Heart left ventricle (tissue), 16 donors: ENCODE results near the gene PQBP1. TPM values are rescaled to one million over a fixed set of nuclear protein-coding genes. Genes with fewer than 3 reads are reported as not detected.

Experiments
- ATAC-seq, 4 donors: fragments of 200-7000 bp; cut with Tn5 transposase; one replicate each; pipeline ENCODE4 v1.9.1; 2020 to 2022; ENCODE audit warnings: moderate library complexity in 4 of 4, mild to moderate bottlenecking in 3 of 4, moderate number of reproducible peaks in 1 of 4
- DNase-seq, 5 donors: peaks; one replicate each; pipeline ENCODE4 v3.0.0-alpha.2; 2020
- H3K27ac ChIP-seq, 12 donors: fragments of 200-600 bp; sonication (generic) in 4 of 12; one replicate each; pipeline versions ENCODE4 v1.5.0 to v1.8.0; 2016 to 2022; ENCODE audit warnings: mild to moderate bottlenecking in 2 of 12
- H3K27me3 ChIP-seq, 9 donors: fragments of 200-600 bp; sonication (generic) in 2 of 9; one replicate each; pipeline versions ENCODE4 v1.5.1 to v1.8.0; 2016 to 2022; ENCODE audit warnings: mild to moderate bottlenecking in 3 of 9
- H3K36me3 ChIP-seq, 9 donors: fragments of 200-600 bp; sonication (generic) in 2 of 9; one replicate each; pipeline versions ENCODE4 v1.5.0 to v1.8.0; 2018 to 2022; ENCODE audit warnings: mild to moderate bottlenecking in 2 of 9
- H3K4me1 ChIP-seq, 12 donors: fragments of 200-600 bp; sonication (generic) in 4 of 12; one replicate each; pipeline versions ENCODE4 v1.5.0 to v1.8.0; 2016 to 2022; ENCODE audit warnings: mild to moderate bottlenecking in 3 of 12
- H3K4me3 ChIP-seq, 12 donors: fragments of 200-600 bp; sonication (generic) in 4 of 12; one replicate each; pipeline versions ENCODE4 v1.5.0 to v1.8.0; 2017 to 2022; ENCODE audit warnings: mild to moderate bottlenecking in 9 of 12, moderate library complexity in 4 of 12
- H3K9me3 ChIP-seq, 12 donors: fragments of 200-600 bp; sonication (generic) in 4 of 12; one replicate each; pipeline versions ENCODE4 v1.5.0 to v1.8.0; 2016 to 2022; ENCODE audit warnings: mild to moderate bottlenecking in 1 of 12
- POLR2A ChIP-seq, 2 donors: fragments of 450-650 bp; IDR thresholded peaks; one replicate each; pipeline ENCODE4 v1.6.1; 2017; ENCODE audit warnings: antibody characterized with exemption in 2 of 2, mild to moderate bottlenecking in 2 of 2, moderate library complexity in 2 of 2
- WGBS, 4 donors: extraction: QIAGEN DNeasy Blood & Tissue Kit in 2 of 4; methylation state at CpG; one replicate each; pipeline versions ENCODE4 v1.1.5 to v1.1.7; 2013 to 2018; 5-methylcytosine and 5-hydroxymethylcytosine counted together
- intact Hi-C, 10 donors: fragments of 100-400 bp; cut with DNase I; formaldehyde crosslinking; loops; one replicate each; pipeline versions ENCODE4 v1.11.1 to v1.14.2; 2022
- polyA plus RNA-seq, 2 donors: library from polyadenylated mRNA; stranded (reverse); fragments of 200-250 nt; gene quantifications; one replicate each; pipeline ENCODE4 v1.2.3, GENCODE V29; 2013
- total RNA-seq, 9 donors: library from RNA; depleted of rRNA in 2 of 9; stranded (reverse); fragments of >200 nt in 2 of 9; fragmentation: NEBNext Ultra II Directional in 3 of 9; extraction: Animal tissue kit (Norgen Biotek cat#: 25700) in 3 of 9; gene quantifications; one replicate each; pipeline versions ENCODE4 v1.1.0 to v1.2.4, GENCODE V29; 2016 to 2023
- TF ChIP-seq, protein P1 (sequence below), 12 donors: fragments of 200-600 bp; sonication (generic) in 4 of 12; IDR thresholded peaks; one replicate each; pipeline versions ENCODE4 v1.5.0 to v1.8.0; 2018 to 2022; ENCODE audit warnings: antibody characterized with exemption in 12 of 12, mild to moderate bottlenecking in 5 of 12
- donor health status: ischemic (EF 13 %, LVEDD 7.1; RV severe dilation, severe dysfunction).
- donor health status: healthy with polysubstance abuse.
- donor health status: DM: no; HTN: yes; CAD: no.
- donor health status: DM: no; HTN: no; CAD: no.
- donor health status: ischemic (EF 25% LVEDD 6.9; RV normal size, moderate dysfunction).
- donor health status: ischemic (EF 25% LVEDD 5.7; RV mildly dilated, moderate dysfunction).
- donor health status: healthy.
- donor health status: DM: yes; HTN: yes; CAD: no.
- donor health status: ischemic (EF 35%, LVEDD 5.7; RV mildly dilated, moderate dysfunction).
- donor health status: nonischemic (EF 11% LVEDD 7.7; RV severe dilation, severe dysfunction).
- donor health status: DM: yes; HTN: yes; CAD: no.
- donor health status: PGD.
- donor health status: ischemic (EF 29% LVEDD 5.4; RV normal size, mild dysfunction).
- donor health status: nonischemic (EF 23%, LVEDD 6.1; RV moderate dilation, normal function).

Gene PQBP1
- total and polyA plus RNA-seq, 11 donors, result 45.3 to 99.0 (median 53.2) TPM

DNA sequence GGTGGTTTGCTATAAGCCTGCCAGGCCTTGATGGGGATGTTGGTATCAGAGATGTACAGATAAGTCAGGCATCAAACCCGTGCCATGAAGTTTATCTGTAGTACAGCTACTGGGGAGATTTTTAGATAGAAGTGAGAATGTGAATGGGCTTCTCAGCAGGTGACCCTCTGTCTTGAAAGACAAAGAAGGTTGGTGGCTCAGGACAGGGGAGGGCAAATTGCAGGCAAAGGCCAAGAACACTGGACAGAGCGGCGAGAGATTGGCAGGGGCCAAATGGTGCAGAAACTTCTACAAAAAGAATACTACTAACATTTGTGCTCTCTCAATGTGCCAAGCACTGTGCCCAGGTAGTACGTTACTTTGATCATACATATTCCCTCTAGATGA lies 23.0 kb downstream of the PQBP1 start:
- H3K4me3 ChIP-seq, result no peak overlapping the region
- 75 to 89% (median 82%) methylated on average over 4 of the region's 4 CpGs for WGBS, 4 donors
- no peaks in the 10 kb centered on the region for H3K27me3 ChIP-seq
- no peak for TF ChIP-seq POLR2A (IDR thresholded peaks at IDR 0.05)
- TF ChIP-seq, protein P1, sequence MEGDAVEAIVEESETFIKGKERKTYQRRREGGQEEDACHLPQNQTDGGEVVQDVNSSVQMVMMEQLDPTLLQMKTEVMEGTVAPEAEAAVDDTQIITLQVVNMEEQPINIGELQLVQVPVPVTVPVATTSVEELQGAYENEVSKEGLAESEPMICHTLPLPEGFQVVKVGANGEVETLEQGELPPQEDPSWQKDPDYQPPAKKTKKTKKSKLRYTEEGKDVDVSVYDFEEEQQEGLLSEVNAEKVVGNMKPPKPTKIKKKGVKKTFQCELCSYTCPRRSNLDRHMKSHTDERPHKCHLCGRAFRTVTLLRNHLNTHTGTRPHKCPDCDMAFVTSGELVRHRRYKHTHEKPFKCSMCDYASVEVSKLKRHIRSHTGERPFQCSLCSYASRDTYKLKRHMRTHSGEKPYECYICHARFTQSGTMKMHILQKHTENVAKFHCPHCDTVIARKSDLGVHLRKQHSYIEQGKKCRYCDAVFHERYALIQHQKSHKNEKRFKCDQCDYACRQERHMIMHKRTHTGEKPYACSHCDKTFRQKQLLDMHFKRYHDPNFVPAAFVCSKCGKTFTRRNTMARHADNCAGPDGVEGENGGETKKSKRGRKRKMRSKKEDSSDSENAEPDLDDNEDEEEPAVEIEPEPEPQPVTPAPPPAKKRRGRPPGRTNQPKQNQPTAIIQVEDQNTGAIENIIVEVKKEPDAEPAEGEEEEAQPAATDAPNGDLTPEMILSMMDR (IDR thresholded peaks at IDR 0.05), result no peak
- H3K9me3 ChIP-seq, result no peaks in the 10 kb centered on the region
- H3K27ac ChIP-seq, result peak overlapping the region in 1 of 12 donors; percentile 49
- DNase-seq, result no peak
- peaks cover 0 to 18% (median 2%) of the 10 kb centered on the region in 12 donors for H3K4me1 ChIP-seq
- peaks cover 0 to 34% (median 26%) of the 10 kb centered on the region in 9 donors for H3K36me3 ChIP-seq
- no peak for ATAC-seq
- intact Hi-C loops, result loop anchor here in 2 of 10 donors (10.0 kb wide), 2 partner anchors 124 to 266 kb away; partner anchors contain the start of gene TFE3 (in 1 of the 2)

DNA sequence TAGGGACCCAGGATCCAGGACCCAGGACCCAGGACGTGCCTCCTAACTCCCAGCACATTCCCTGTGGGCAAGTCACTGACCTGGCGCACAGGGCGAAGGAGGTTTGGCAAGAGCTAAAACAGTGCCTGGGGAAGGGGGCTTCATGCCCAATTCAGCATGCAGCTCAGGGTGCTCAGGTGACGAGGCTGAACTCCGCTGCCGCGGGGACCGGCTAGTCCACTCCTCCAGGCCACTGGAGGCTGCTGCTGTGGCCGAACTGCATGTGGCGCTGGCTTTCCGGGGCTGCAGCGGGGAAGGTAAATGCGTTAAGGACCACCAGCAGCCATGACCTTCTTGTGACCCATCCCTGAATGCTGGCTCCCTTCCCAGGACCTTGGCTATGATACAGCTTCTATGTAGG lies 26.0 kb downstream of the PQBP1 start:
- intact Hi-C loops, result loop anchor here in 2 of 10 donors (10.0 kb wide), 2 partner anchors 121 to 269 kb away; partner anchors contain the start of gene TFE3 (in 1 of the 2)
- Histone ChIP-seq H3K4me1 (peaks cover 0 to 10% (median 0%) of the 10 kb centered on the region in 12 donors), H3K9me3 (no peaks in the 10 kb centered on the region), H3K27ac (no peak overlapping the region), H3K36me3 (peaks cover 0 to 56% (median 34%) of the 10 kb centered on the region in 9 donors), H3K4me3 (no peak overlapping the region), H3K27me3 (no peaks in the 10 kb centered on the region)
- TF ChIP-seq, protein P1 (IDR thresholded peaks at IDR 0.05), result no peak
- TF ChIP-seq POLR2A (IDR thresholded peaks at IDR 0.05), result no peak
- no peak for ATAC-seq
- DNase-seq, result no peak
- 82 to 96% (median 92%) methylated on average over 5 to 13 of the region's 13 CpGs for WGBS, 4 donors

- TF ChIP-seq, protein P1 (IDR thresholded peaks at IDR 0.05), result no peak
- TF ChIP-seq POLR2A (IDR thresholded peaks at IDR 0.05), result no peak
- no peaks in the 10 kb centered on the region for H3K27me3 ChIP-seq
- intact Hi-C loops, result loop anchor here in 2 of 10 donors (10.0 kb wide), 2 partner anchors 121 to 269 kb away; partner anchors contain the start of gene TFE3 (in 1 of the 2)
- no peak overlapping the region for H3K27ac ChIP-seq
- no peaks in the 10 kb centered on the region for H3K9me3 ChIP-seq
- 90 to 97% (median 92%) methylated on average over 5 of the region's 5 CpGs for WGBS, 4 donors
- no peak for DNase-seq
- no peak for ATAC-seq
- no peak overlapping the region for H3K4me3 ChIP-seq
- H3K36me3 ChIP-seq, result peaks cover 0 to 56% (median 35%) of the 10 kb centered on the region in 9 donors
- peaks cover 0 to 9% (median 0%) of the 10 kb centered on the region in 12 donors for H3K4me1 ChIP-seq
These were observed 26.5 kb downstream of the PQBP1 start for GRCh38 chrX:48924270-48924669.

- Histone ChIP-seq H3K27me3 (no peaks in the 10 kb centered on the region), H3K4me3 (no peak overlapping the region), H3K27ac (no peak overlapping the region), H3K36me3 (peaks cover 0 to 71% (median 55%) of the 10 kb centered on the region in 9 donors), H3K9me3 (no peaks in the 10 kb centered on the region), H3K4me1 (no peaks in the 10 kb centered on the region)
- TF ChIP-seq, protein P1 (IDR thresholded peaks at IDR 0.05), result no peak
- no peak for TF ChIP-seq POLR2A (IDR thresholded peaks at IDR 0.05)
- 62 to 92% (median 81%) methylated on average over 5 of the region's 5 CpGs for WGBS, 4 donors
- intact Hi-C loops, result loop anchor here in 2 of 10 donors (10.0 kb wide), 2 partner anchors 118 to 272 kb away; partner anchors contain the start of gene TFE3 (in 1 of the 2)
- no peak for ATAC-seq
- no peak for DNase-seq
These were observed 29.4 kb downstream of the PQBP1 start for GRCh38 chrX:48927123-48927522.
